Cardiac muscle cell (in vitro differentiated cells and primary cell): ENCODE data around the gene MCM10. TPM values are rescaled to one million over a fixed set of nuclear protein-coding genes. Genes with fewer than 3 reads are reported as not detected.

Source experiments
- DNase-seq, 2 donors: peaks; one replicate each; pipeline versions ENCODE4 v3.0.0 to v3.0.0-alpha.2; 2010 to 2017; ENCODE audit warnings: low read depth in 1 of 2, low spot score in 1 of 2
- H3K27ac ChIP-seq: fragments of 200-600 bp; sonication (generic); 2 replicates; pipeline ENCODE4 v1.5.1; 2016
- H3K27me3 ChIP-seq: fragments of 200-600 bp; sonication (generic); 2 replicates; pipeline ENCODE4 v1.6.0; 2016; ENCODE audit warnings: control low read depth
- H3K36me3 ChIP-seq: fragments of 200-600 bp; sonication (generic); 2 replicates; pipeline ENCODE4 v1.5.1; 2016; ENCODE audit warnings: control low read depth
- H3K4me1 ChIP-seq: fragments of 200-600 bp; sonication (generic); 2 replicates; pipeline ENCODE4 v1.8.1; 2017; ENCODE audit warnings: low read depth, mild to moderate bottlenecking, mixed run types
- H3K4me3 ChIP-seq: fragments of 200-600 bp; sonication (generic); 2 replicates; pipeline ENCODE4 v1.5.1; 2016; ENCODE audit warnings: mild to moderate bottlenecking
- H3K9me3 ChIP-seq: fragments of 200-600 bp; sonication (generic); 2 replicates; pipeline ENCODE4 v1.5.1; 2017; ENCODE audit warnings: low read depth, mild to moderate bottlenecking, control low read depth
- polyA plus RNA-seq: library from polyadenylated mRNA; unstranded; fragments of >200 nt; fragmentation: Nextera tagmentation; extraction: Ambion mirVana; gene quantifications from 2 replicates; pipeline ENCODE4 v1.2.1, GENCODE V29; 2016
- total RNA-seq: library from RNA; depleted of rRNA; stranded (reverse); fragments of >200 nt; gene quantifications from 2 replicates; pipeline ENCODE4 v1.2.3, GENCODE V29; 2016
- TF ChIP-seq, protein P1 (sequence below): IDR thresholded peaks from 2 replicates; pipeline ENCODE4 v1.5.1; 2012; ENCODE audit warnings: low read depth, mild to moderate bottlenecking, low read length

MCM10 gene
- total and polyA plus RNA-seq, 2 experiments from 2014 or later: 3.9 to 10.0 TPM

DNA sequence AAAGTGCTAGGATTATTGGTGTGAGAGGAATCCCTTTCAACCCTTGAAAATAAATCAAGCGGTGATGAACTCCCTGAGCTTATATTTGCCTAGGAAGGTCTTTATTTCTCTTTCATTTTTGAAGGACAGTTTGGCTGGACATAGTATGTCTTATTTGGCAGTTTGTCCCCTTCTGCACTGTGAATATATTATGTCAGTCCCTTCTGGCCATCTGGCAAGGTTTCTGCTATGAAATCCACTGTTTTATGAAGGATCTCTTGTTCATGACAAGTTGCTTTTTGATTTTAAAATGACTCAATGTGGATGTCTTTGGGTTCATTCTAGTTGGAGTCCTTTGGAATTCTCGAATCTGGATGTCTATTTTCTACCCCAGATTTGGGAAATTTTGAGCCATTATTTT is 21.7 kb upstream of the MCM10 start:
- Histone ChIP-seq H3K9me3 (no peaks in the 10 kb centered on the region), H3K36me3 (no peaks in the 10 kb centered on the region), H3K27me3 (no peaks in the 10 kb centered on the region), H3K4me1 (no peaks in the 10 kb centered on the region), H3K27ac (no peak overlapping the region), H3K4me3 (no peak overlapping the region)
- TF ChIP-seq, protein P1, sequence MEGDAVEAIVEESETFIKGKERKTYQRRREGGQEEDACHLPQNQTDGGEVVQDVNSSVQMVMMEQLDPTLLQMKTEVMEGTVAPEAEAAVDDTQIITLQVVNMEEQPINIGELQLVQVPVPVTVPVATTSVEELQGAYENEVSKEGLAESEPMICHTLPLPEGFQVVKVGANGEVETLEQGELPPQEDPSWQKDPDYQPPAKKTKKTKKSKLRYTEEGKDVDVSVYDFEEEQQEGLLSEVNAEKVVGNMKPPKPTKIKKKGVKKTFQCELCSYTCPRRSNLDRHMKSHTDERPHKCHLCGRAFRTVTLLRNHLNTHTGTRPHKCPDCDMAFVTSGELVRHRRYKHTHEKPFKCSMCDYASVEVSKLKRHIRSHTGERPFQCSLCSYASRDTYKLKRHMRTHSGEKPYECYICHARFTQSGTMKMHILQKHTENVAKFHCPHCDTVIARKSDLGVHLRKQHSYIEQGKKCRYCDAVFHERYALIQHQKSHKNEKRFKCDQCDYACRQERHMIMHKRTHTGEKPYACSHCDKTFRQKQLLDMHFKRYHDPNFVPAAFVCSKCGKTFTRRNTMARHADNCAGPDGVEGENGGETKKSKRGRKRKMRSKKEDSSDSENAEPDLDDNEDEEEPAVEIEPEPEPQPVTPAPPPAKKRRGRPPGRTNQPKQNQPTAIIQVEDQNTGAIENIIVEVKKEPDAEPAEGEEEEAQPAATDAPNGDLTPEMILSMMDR: no peak
- no peak for DNase-seq

DNA sequence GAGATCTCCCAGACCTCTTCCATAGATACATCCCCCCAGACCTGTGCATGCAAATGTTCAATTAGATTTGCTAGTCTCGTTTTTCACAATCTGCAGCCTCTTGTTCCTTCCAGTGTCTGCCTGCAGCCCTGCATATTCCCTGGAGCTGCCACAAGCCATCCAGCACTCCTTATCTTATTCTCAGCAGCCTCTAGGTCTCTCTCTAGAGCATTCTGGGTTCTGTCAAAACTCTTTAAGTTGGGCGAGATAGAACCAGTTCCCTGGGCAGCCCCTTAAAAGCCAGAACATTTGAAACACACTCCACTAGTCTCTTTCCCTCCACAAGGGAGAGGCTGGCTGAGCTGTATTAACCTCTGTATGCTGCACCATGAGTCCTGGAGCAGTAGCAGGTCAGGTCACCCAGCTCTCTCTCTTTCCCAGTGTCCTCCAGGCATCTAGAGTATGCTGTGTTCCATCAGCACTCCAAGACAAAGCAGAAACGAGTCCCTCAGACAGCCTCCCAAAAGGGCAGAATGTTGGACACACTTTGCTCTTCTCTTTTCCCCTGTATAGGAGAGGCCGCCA is 20.6 kb upstream of the MCM10 start:
- no peaks in the 10 kb centered on the region for H3K36me3 ChIP-seq
- H3K4me3 ChIP-seq: no peak overlapping the region
- H3K27me3 ChIP-seq: no peaks in the 10 kb centered on the region
- H3K9me3 ChIP-seq: no peaks in the 10 kb centered on the region
- no peak for DNase-seq
- H3K4me1 ChIP-seq: no peaks in the 10 kb centered on the region
- TF ChIP-seq, protein P1: no peak
- H3K27ac ChIP-seq: no peak overlapping the region

DNA sequence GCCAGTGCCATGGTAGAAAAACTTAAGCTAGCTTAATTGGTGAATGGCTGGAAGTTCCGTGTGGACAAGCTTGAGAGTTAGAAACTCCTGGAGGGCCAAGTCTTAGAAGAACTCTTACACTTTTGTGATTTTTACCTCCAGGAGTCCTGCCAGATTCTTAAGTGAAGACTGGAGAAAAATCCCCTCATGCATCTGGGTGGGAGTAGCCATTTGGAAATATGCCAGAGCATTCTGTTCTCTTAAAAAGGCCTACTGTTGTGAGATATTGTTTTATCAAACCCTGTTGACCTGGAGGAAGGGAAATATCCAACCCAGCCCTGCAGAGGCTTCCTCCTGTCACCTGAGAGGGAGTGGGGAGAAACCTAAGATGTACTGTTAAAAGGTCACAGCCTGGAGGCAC is 17.6 kb upstream of the MCM10 start:
- TF ChIP-seq, protein P1: no peak
- H3K4me3 ChIP-seq: no peak overlapping the region

DNA sequence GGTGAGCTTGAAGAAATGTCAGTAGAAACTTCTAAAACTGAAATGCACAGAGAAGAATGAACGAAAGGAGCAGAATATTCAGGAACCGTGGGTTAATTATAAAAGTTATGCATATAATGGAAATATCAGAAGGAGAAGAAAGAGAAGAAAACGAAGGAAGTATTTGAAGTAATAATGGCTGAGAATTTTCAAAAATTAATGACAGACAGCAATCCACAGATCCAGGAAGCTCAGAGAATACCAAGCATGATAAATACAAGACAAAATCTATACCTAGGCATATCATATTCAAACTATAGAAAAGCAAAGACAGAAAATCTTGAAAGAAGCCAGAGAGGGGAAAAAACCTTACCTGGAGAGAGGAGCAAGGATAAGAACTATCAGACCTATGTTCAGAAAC is 16.5 kb upstream of the MCM10 start:
- TF ChIP-seq, protein P1: no peak
- H3K4me3 ChIP-seq: no peak overlapping the region
- H3K27ac ChIP-seq: no peak overlapping the region
- H3K4me1 ChIP-seq: no peaks in the 10 kb centered on the region
- no peaks in the 10 kb centered on the region for H3K9me3 ChIP-seq
- no peak for DNase-seq
- H3K36me3 ChIP-seq: no peaks in the 10 kb centered on the region
- no peaks in the 10 kb centered on the region for H3K27me3 ChIP-seq

More for the DNA sequence above, 17.6 kb upstream of the MCM10 start:
- peak in 1 of 2 donors; percentile 40 for DNase-seq
- Histone ChIP-seq H3K36me3 (no peaks in the 10 kb centered on the region), H3K9me3 (no peaks in the 10 kb centered on the region), H3K27ac (no peak overlapping the region), H3K27me3 (no peaks in the 10 kb centered on the region), H3K4me1 (no peaks in the 10 kb centered on the region)

DNA sequence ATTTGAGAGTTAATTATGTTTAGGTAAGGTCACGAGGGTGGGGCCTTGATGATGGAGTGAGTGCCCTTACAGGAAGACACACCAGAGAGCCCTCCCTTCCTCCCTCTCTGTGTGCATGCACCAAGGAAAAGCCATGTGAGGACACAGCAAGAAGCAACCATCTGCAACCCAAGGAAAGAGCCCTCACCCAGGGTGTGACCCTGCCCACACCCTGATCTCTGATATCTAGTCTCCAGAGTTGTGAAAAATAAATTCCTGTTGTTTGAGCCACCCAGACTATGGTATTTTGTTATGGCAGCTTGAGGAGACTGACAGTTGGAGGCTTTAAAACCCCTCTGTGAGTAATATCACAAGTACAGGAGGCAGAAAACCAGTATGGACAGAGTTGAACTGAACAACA is 15.0 kb upstream of the MCM10 start:
- no peak overlapping the region for H3K27ac ChIP-seq
- H3K9me3 ChIP-seq: no peaks in the 10 kb centered on the region
- H3K4me1 ChIP-seq: no peaks in the 10 kb centered on the region
- no peaks in the 10 kb centered on the region for H3K36me3 ChIP-seq
- no peak overlapping the region for H3K4me3 ChIP-seq
- no peaks in the 10 kb centered on the region for H3K27me3 ChIP-seq
- DNase-seq: peak in 1 of 2 donors; percentile 20
- TF ChIP-seq, protein P1: no peak

DNA sequence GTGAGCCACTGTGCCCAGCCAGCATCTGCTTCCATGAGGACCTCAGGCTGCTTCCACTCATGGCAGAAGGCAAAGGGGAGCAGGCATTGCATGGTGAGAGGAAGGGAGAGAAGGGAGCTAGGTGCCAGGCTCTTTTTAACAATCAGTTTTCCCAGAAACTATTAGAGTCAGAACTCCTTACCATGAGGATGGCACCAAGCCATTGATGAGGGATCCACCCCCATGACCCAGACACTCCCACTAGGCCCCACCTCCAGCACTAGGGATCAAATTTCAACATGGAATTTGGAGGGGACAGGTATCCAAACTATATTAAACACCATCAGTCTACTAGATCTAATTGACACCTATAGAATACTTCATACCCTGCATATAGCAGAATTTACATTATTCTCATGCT is 14.2 kb upstream of the MCM10 start:
- Histone ChIP-seq H3K36me3 (no peaks in the 10 kb centered on the region), H3K27ac (no peak overlapping the region), H3K4me3 (no peak overlapping the region), H3K4me1 (no peaks in the 10 kb centered on the region), H3K27me3 (no peaks in the 10 kb centered on the region), H3K9me3 (no peaks in the 10 kb centered on the region)
- DNase-seq: no peak
- TF ChIP-seq, protein P1: no peak
